Muscle layer of duodenum (tissue), 2 donors: ENCODE measurements around the gene CAPN8.

ENCODE experiments used
- H3K27ac ChIP-seq: one replicate; pipeline ENCODE4 v1.7.0; 2013; ENCODE audit warnings: mild to moderate bottlenecking, low read length
- H3K27me3 ChIP-seq: one replicate; pipeline ENCODE4 v1.7.0; 2013; ENCODE audit warnings: low read depth, mild to moderate bottlenecking, control low read depth, low read length
- H3K36me3 ChIP-seq, 2 donors: one replicate each; pipeline ENCODE4 v1.7.0; 2013; ENCODE audit warnings: low read length in 2 of 2, control low read depth in 1 of 2, mild to moderate bottlenecking in 1 of 2; ENCODE audit not compliant: insufficient read depth in 2 of 2, control insufficient read depth in 1 of 2
- H3K4me1 ChIP-seq, 2 donors: one replicate each; pipeline ENCODE4 v1.7.0; 2013; ENCODE audit warnings: low read length in 2 of 2, mild to moderate bottlenecking in 2 of 2, control low read depth in 1 of 2, moderate library complexity in 1 of 2; ENCODE audit not compliant: insufficient read depth in 2 of 2, control insufficient read depth in 1 of 2
- H3K4me3 ChIP-seq, 2 donors: one replicate each; pipeline ENCODE4 v1.7.0; 2013; ENCODE audit warnings: low read length in 2 of 2, low read depth in 1 of 2, mild to moderate bottlenecking in 1 of 2
- H3K9me3 ChIP-seq, 2 donors: one replicate each; pipeline ENCODE4 v1.7.0; 2013; ENCODE audit warnings: low read length in 2 of 2, control low read depth in 1 of 2, mild to moderate bottlenecking in 1 of 2; ENCODE audit not compliant: control insufficient read depth in 1 of 2
- donor health status: healthy.

CAPN8 gene

DNA sequence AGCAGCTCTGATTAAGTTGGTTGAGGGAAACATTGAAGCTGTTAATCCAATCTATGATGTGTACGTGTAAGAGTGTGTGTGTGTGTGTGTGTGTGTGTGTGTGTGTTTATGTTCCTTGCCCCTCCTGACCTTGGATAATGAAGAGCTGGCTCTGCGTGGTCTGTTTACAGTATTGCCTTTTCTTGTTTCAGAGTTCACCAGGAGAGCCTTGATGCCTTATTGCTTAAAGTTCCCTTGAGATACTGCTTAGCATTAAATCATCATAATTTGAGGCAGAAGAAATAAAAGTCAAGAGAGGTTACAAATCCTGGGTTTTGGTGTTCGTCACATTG is 36.4 kb downstream of the CAPN8 start:
- peaks cover 0 to 5% of the 10 kb centered on the region in 2 donors for H3K9me3 ChIP-seq
- H3K27me3 ChIP-seq = peaks cover 4% of the 10 kb centered on the region
- H3K36me3 ChIP-seq = no peaks in the 10 kb centered on the region
- no peak overlapping the region for H3K4me3 ChIP-seq
- H3K27ac ChIP-seq = no peak overlapping the region
- no peaks in the 10 kb centered on the region for H3K4me1 ChIP-seq

GRCh38 chr1:223628233-223629125 is 37.0 kb downstream of the CAPN8 start:
- no peaks in the 10 kb centered on the region for H3K36me3 ChIP-seq
- H3K9me3 ChIP-seq = no peaks in the 10 kb centered on the region
- H3K27ac ChIP-seq = no peak overlapping the region
- H3K27me3 ChIP-seq = peaks cover 4% of the 10 kb centered on the region
- H3K4me3 ChIP-seq = no peak overlapping the region
- H3K4me1 ChIP-seq = no peaks in the 10 kb centered on the region

DNA sequence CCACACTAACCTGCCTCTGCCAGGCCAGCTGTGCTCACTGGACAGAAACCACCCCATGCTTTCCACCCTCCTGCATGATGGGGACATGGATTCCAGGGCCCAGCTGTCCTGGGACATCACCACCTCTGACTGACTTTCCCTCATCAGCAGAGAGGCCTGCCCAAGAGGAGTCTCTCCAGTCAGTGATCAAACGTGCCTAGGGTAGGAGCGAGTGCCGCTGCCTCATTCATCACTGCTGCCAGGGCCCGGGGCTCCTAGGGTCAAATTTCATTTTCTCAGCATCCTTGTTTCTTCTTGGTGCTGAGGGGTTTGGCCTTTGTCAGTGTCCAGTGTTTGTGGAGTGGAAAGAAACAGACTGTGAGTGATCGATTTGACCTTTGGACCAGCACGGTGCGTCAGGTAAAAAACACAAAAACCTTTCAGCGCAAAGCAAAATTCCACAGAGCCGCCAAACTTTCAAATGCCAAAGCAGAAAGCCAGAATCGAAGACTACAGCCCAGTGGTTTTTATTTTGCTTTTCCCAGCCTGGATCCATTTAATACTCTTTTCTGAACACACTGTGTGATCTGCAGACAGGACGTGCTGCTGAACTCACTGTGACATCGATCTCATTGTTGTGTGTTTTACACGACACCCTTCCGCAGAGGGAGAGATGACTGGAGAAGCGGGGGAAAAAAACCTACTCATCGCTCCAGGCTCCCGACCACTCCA is 43.2 kb downstream of the CAPN8 start:
- Histone ChIP-seq H3K9me3 (no peaks in the 10 kb centered on the region), H3K4me3 (no peak overlapping the region), H3K27ac (no peak overlapping the region), H3K36me3 (no peaks in the 10 kb centered on the region), H3K4me1 (no peaks in the 10 kb centered on the region), H3K27me3 (no peaks in the 10 kb centered on the region)

GRCh38 chr1:223621312-223621734 is 44.2 kb downstream of the CAPN8 start:
- no peaks in the 10 kb centered on the region for H3K27me3 ChIP-seq
- H3K27ac ChIP-seq = no peak overlapping the region
- H3K4me1 ChIP-seq = no peaks in the 10 kb centered on the region
- no peaks in the 10 kb centered on the region for H3K9me3 ChIP-seq
- H3K4me3 ChIP-seq = no peak overlapping the region
- no peaks in the 10 kb centered on the region for H3K36me3 ChIP-seq

DNA sequence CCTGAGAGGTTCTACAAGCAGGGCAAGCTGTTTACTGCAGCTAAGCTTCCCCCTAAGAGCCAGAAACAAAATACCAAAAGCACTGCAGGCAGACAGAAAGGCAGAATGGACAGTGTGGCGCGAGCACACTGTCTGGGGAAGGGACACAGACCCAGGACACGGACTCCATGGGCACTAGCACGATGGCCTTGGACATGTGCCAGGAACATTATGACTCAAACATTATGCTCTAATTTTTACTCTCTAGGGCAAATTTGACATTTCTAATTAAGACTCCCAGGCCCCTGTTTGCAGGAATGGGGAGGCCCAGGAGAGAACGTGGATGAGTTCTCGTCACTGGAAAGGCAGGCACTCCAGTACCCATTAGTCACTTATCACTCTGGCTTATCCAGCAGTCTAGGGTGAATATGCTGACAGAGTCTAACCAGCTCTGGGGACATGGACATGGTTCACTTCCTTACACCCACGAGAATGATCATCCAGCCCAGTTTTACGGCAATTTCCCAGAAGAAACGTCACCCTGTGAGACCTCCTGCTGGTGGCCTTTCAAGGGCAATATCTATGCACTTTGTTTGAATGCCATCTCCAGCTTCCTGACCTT is 45.1 kb downstream of the CAPN8 start:
- no peaks in the 10 kb centered on the region for H3K36me3 ChIP-seq
- no peaks in the 10 kb centered on the region for H3K4me1 ChIP-seq
- no peaks in the 10 kb centered on the region for H3K9me3 ChIP-seq
- no peak overlapping the region for H3K27ac ChIP-seq
- H3K27me3 ChIP-seq = no peaks in the 10 kb centered on the region
- H3K4me3 ChIP-seq = no peak overlapping the region

- Histone ChIP-seq H3K27me3 (no peaks in the 10 kb centered on the region), H3K36me3 (no peaks in the 10 kb centered on the region), H3K9me3 (no peaks in the 10 kb centered on the region), H3K27ac (no peak overlapping the region), H3K4me1 (no peaks in the 10 kb centered on the region), H3K4me3 (no peak overlapping the region)
These were observed 46.8 kb downstream of the CAPN8 start for GRCh38 chr1:223618680-223619079.

GRCh38 chr1:223617323-223618070 is 48.0 kb downstream of the CAPN8 start:
- Histone ChIP-seq H3K4me1 (no peaks in the 10 kb centered on the region), H3K4me3 (no peak overlapping the region), H3K27me3 (no peaks in the 10 kb centered on the region), H3K36me3 (no peaks in the 10 kb centered on the region), H3K27ac (no peak overlapping the region), H3K9me3 (no peaks in the 10 kb centered on the region)

- H3K27ac ChIP-seq = no peak overlapping the region
- no peaks in the 10 kb centered on the region for H3K27me3 ChIP-seq
- no peaks in the 10 kb centered on the region for H3K4me1 ChIP-seq
- no peaks in the 10 kb centered on the region for H3K36me3 ChIP-seq
- H3K4me3 ChIP-seq = no peak overlapping the region
- no peaks in the 10 kb centered on the region for H3K9me3 ChIP-seq
These were observed 48.9 kb downstream of the CAPN8 start for GRCh38 chr1:223616586-223616985.

- H3K36me3 ChIP-seq = no peaks in the 10 kb centered on the region
- no peak overlapping the region for H3K27ac ChIP-seq
- no peaks in the 10 kb centered on the region for H3K4me1 ChIP-seq
- H3K9me3 ChIP-seq = no peaks in the 10 kb centered on the region
- H3K27me3 ChIP-seq = no peaks in the 10 kb centered on the region
- no peak overlapping the region for H3K4me3 ChIP-seq
These were observed 53.6 kb downstream of the CAPN8 start for GRCh38 chr1:223611936-223612335.

DNA sequence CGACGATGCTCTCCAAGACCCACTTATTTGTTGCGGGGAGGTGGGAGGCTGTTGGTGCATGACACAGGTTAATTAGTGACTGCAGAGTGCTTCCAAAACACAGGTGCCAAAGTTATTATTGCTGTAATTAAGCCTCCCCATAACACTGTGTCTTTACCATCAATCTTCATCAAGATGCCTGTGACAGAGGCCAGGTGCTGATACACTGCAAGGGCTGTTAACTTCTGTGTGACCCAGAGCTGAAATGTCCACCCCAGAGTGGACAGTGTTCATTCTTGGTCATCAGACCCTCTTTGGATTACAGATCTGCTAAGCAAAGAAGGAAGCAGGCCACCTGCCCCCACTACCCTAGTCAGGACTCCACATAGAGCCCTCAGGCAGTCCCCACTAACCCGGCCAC is 55.5 kb downstream of the CAPN8 start:
- no peaks in the 10 kb centered on the region for H3K9me3 ChIP-seq
- H3K4me3 ChIP-seq = no peak overlapping the region
- no peaks in the 10 kb centered on the region for H3K36me3 ChIP-seq
- H3K4me1 ChIP-seq = no peaks in the 10 kb centered on the region
- H3K27me3 ChIP-seq = no peaks in the 10 kb centered on the region
- H3K27ac ChIP-seq = no peak overlapping the region

GRCh38 chr1:223609066-223609465 is 56.4 kb downstream of the CAPN8 start:
- H3K27me3 ChIP-seq = no peaks in the 10 kb centered on the region

More at GRCh38 chr1:223609066-223609465, 56.4 kb downstream of the CAPN8 start:
- no peak overlapping the region for H3K4me3 ChIP-seq
- H3K4me1 ChIP-seq = no peaks in the 10 kb centered on the region
- no peaks in the 10 kb centered on the region for H3K36me3 ChIP-seq
- H3K9me3 ChIP-seq = no peaks in the 10 kb centered on the region
- H3K27ac ChIP-seq = no peak overlapping the region
